IMR-90 (cell line): Measurements from ENCODE around the gene IGFBPL1. TPM values are rescaled to one million over a fixed set of nuclear protein-coding genes. Genes with fewer than 3 reads are reported as not detected.

Experiments used
- ATAC-seq: fragments of 200-7000 bp; cut with Tn5 transposase; 2 replicates; pipeline ENCODE4 v1.9.1; 2020; ENCODE audit warnings: low read depth, mild to moderate bottlenecking, moderate library complexity
- BruUV-seq: library from RNA; stranded (reverse); fragments of 400-500 nt; replicated peaks from 2 replicates; lab custom pipeline; 2021; lab: Mats Ljungman, UMichigan
- CTCF ChIA-PET: fragments of 300-600 bp; formaldehyde crosslinking; extraction: SDS; loops from one replicate; lab custom pipeline; 2021; ENCODE audit warnings: antibody characterized with exemption; lab: Yijun Ruan, JAX
- POLR2A ChIA-PET: fragments of 300-600 bp; sonication (Branson Sonifier 250); formaldehyde crosslinking; loops from one replicate; lab custom pipeline; 2022; ENCODE audit warnings: antibody characterized with exemption; ENCODE audit not compliant: unreplicated experiment; lab: Charles Lee
- DNase-seq: peaks from one replicate; pipeline ENCODE4 v3.0.0; 2013
- H2AFZ ChIP-seq: replicated peaks from 2 replicates; pipeline ENCODE3; 2013; ENCODE audit warnings: low read length, mild to moderate bottlenecking; ENCODE audit not compliant: poor library complexity
- H2AK5ac ChIP-seq: 2 replicates; pipeline ENCODE4 v1.6.1; 2013; ENCODE audit warnings: low read depth, low read length, inconsistent platforms
- H2AK9ac ChIP-seq: replicated peaks from 2 replicates; pipeline ENCODE3; 2013; ENCODE audit warnings: mild to moderate bottlenecking, low read depth, low read length, moderate library complexity; ENCODE audit not compliant: poor library complexity
- H2BK120ac ChIP-seq: 2 replicates; pipeline ENCODE4 v1.6.1; 2013; ENCODE audit warnings: low read depth, low read length, inconsistent platforms
- H2BK15ac ChIP-seq: 3 replicates; pipeline ENCODE4 v1.6.1; 2013; ENCODE audit warnings: low read depth, low read length, inconsistent platforms
- H2BK20ac ChIP-seq: 2 replicates; pipeline ENCODE4 v1.6.1; 2013; ENCODE audit warnings: low read depth, mild to moderate bottlenecking, inconsistent platforms, low read length, moderate library complexity
- H2BK5ac ChIP-seq: 2 replicates; pipeline ENCODE4 v1.6.1; 2013; ENCODE audit warnings: mild to moderate bottlenecking, low read depth, low read length, inconsistent platforms; ENCODE audit not compliant: poor library complexity, severe bottlenecking
- H3K14ac ChIP-seq: replicated peaks from 2 replicates; pipeline ENCODE4 v1.6.1; 2013; ENCODE audit warnings: low read depth, low read length, inconsistent platforms
- H3K18ac ChIP-seq: 2 replicates; pipeline ENCODE4 v1.6.1; 2013; ENCODE audit warnings: low read depth, low read length, control low read depth
- H3K23ac ChIP-seq: 2 replicates; pipeline ENCODE4 v1.6.1; 2013; ENCODE audit warnings: low read depth, low read length, inconsistent platforms
- H3K27ac ChIP-seq: 2 replicates; pipeline ENCODE4 v1.5.1; 2013; ENCODE audit warnings: mild to moderate bottlenecking, control low read depth, low read length; ENCODE audit not compliant: insufficient read depth
- H3K27me3 ChIP-seq: 2 replicates; pipeline ENCODE4 v1.6.1; 2013; ENCODE audit warnings: low read length; ENCODE audit not compliant: control insufficient read depth, insufficient read depth
- H3K36me3 ChIP-seq: 2 replicates; pipeline ENCODE4 v1.6.1; 2013; ENCODE audit warnings: low read length, mixed read lengths; ENCODE audit not compliant: control insufficient read depth, insufficient read depth
- H3K4ac ChIP-seq: 2 replicates; pipeline ENCODE4 v1.6.1; 2013; ENCODE audit warnings: low read depth, low read length, inconsistent platforms
- H3K4me1 ChIP-seq: 2 replicates; pipeline ENCODE4 v1.6.1; 2013; ENCODE audit warnings: low read length, mixed read lengths; ENCODE audit not compliant: control insufficient read depth, insufficient read depth
- H3K4me2 ChIP-seq: 2 replicates; pipeline ENCODE4 v1.6.1; 2013; ENCODE audit warnings: low read depth, mild to moderate bottlenecking, control low read depth, low read length, moderate library complexity
- H3K4me3 ChIP-seq: 2 replicates; pipeline ENCODE4 v1.5.1; 2013; ENCODE audit warnings: low read depth, mild to moderate bottlenecking, control low read depth, low read length, moderate library complexity; ENCODE audit not compliant: insufficient read depth
- H3K56ac ChIP-seq: 2 replicates; pipeline ENCODE4 v1.6.1; 2013; ENCODE audit warnings: low read length, inconsistent platforms; ENCODE audit not compliant: insufficient read depth; ENCODE audit errors: extremely low read depth
- H3K79me1 ChIP-seq, 2 experiments: 2 replicates each; pipeline ENCODE4 v1.6.1; 2013; ENCODE audit warnings: low read length in 2 of 2, inconsistent platforms in 1 of 2, low read depth in 1 of 2
- H3K9ac ChIP-seq: 2 replicates; pipeline ENCODE4 v1.6.1; 2013; ENCODE audit warnings: low read depth, low read length, control low read depth
- H3K9me1 ChIP-seq: 2 replicates; pipeline ENCODE4 v1.6.1; 2013; ENCODE audit warnings: low read length, inconsistent platforms; ENCODE audit not compliant: insufficient read depth
- H3K9me3 ChIP-seq: 2 replicates; pipeline ENCODE4 v1.6.1; 2013; ENCODE audit warnings: low read length; ENCODE audit not compliant: control insufficient read depth, insufficient read depth
- H4K20me1 ChIP-seq: 2 replicates; pipeline ENCODE4 v1.6.1; 2013; ENCODE audit warnings: low read length, inconsistent platforms; ENCODE audit not compliant: insufficient read depth
- H4K5ac ChIP-seq: 2 replicates; pipeline ENCODE4 v1.6.1; 2013; ENCODE audit warnings: mild to moderate bottlenecking, low read depth, low read length, control low read depth
- H4K8ac ChIP-seq, 2 experiments: 2 replicates each; pipeline ENCODE4 v1.6.1; 2013; ENCODE audit warnings: low read depth in 2 of 2, low read length in 2 of 2, control low read depth in 1 of 2, inconsistent platforms in 1 of 2
- H4K91ac ChIP-seq: 2 replicates; pipeline ENCODE4 v1.6.1; 2013; ENCODE audit warnings: low read depth, low read length, inconsistent platforms; ENCODE audit not compliant: insufficient read depth
- BHLHE40 ChIP-seq: fragments of 150-350 bp; IDR thresholded peaks from 2 replicates; pipeline ENCODE4 v1.6.1; 2016; ENCODE audit warnings: mild to moderate bottlenecking, low read depth, low read length
- CHD1 ChIP-seq: IDR thresholded peaks from 2 replicates; pipeline ENCODE4 v1.6.1; 2012; ENCODE audit warnings: low read depth, low read length, improper control_type of control experiment
- MXI1 ChIP-seq: IDR thresholded peaks from 2 replicates; pipeline ENCODE4 v1.6.1; 2012; ENCODE audit warnings: low read depth, mild to moderate bottlenecking, low read length, moderate library complexity, borderline replicate concordance
- RAD21 ChIP-seq: IDR thresholded peaks from 2 replicates; pipeline ENCODE4 v1.6.1; 2012; ENCODE audit warnings: low read length, improper control_type of control experiment
- RCOR1 ChIP-seq: IDR thresholded peaks from 2 replicates; pipeline ENCODE4 v1.6.1; 2012; ENCODE audit warnings: mild to moderate bottlenecking, low read length, improper control_type of control experiment; ENCODE audit not compliant: insufficient replicate concordance
- WGBS, 2 experiments: methylation state at CpG; one replicate each; pipeline versions ENCODE4 v1.1.5 to v1.1.7; 2013; ENCODE audit warnings: missing lambda C conversion rate in 2 of 2; ENCODE audit not compliant: insufficient read length in 1 of 2; ENCODE audit errors: extremely low coverage in 2 of 2; 5-methylcytosine and 5-hydroxymethylcytosine counted together
- dilution Hi-C: fragments of 300-500 bp; cut with HindIII; formaldehyde crosslinking; loops from one replicate; pipeline ENCODE4 v1.14.3; 2018; ENCODE audit warnings: low sequenced_read_pairs; ENCODE audit not compliant: unreplicated experiment
- in situ Hi-C: fragments of 300-500 bp; cut with MboI; formaldehyde crosslinking; loops from 3 replicates; pipeline ENCODE4 v1.14.3; 2019; ENCODE audit warnings: low sequenced_read_pairs, inconsistent platforms, mixed read lengths
- intact Hi-C: fragments of 100-400 bp; cut with micrococcal nuclease; formaldehyde crosslinking; loops from 2 replicates; pipeline ENCODE4 v1.10.0; 2022
- polyA plus RNA-seq, 3 experiments: library from polyadenylated mRNA; depleted of rRNA; stranded (reverse); fragments of >200 nt; gene quantifications; 2 replicates each; pipeline ENCODE4 v1.2.3, GENCODE V29; 2012; ENCODE audit warnings: low replicate concordance in 1 of 3
- total RNA-seq: library from RNA; depleted of rRNA; stranded (reverse); fragments of >200 nt; gene quantifications from 2 replicates; pipeline ENCODE4 v1.2.3, GENCODE V29; 2012
- TF ChIP-seq, protein P1 (sequence below): fragments of 150-350 bp; IDR thresholded peaks from 2 replicates; pipeline ENCODE4 v1.6.1; 2016; ENCODE audit warnings: low read depth, mild to moderate bottlenecking, low read length, moderate library complexity, borderline replicate concordance

The IGFBPL1 gene
- total and polyA plus RNA-seq, 2 of the 4 experiments (the other 2 are of a cell fraction): not detected

DNA sequence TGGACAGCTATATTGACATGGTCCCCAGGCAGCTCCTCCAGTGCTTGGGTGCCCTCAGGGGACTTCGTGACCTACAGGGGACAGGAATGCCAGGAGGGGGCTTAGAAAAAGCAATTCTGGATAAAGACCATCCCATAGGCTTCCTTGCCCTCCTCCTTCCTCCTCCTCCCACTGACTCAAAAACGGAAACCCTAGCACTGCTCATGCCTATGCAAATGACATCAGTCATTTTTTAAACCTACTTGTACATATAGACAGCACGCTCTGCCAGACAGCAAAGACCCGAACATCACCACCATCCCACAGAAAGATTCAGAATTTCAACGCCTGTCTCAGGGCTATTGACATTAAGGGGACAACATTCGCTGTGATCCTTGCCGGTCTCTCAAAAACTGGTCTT lies 11.0 kb downstream of the IGFBPL1 start:
- H3K9me1 ChIP-seq: no peaks in the 10 kb centered on the region
- no peak overlapping the region for H4K5ac ChIP-seq
- no peaks in the 10 kb centered on the region for H4K20me1 ChIP-seq
- H4K91ac ChIP-seq: no peak overlapping the region
- ChIA-PET CTCF (interaction anchor here (0.6 kb wide), 1 partner anchor 581 kb away, joined by 3 read pairs; no protein-coding TSS in a partner anchor), POLR2A (no interaction called here)
- no peaks in the 10 kb centered on the region for H3K9me3 ChIP-seq
- H3K56ac ChIP-seq: no peak overlapping the region
- no peak for TF ChIP-seq RAD21
- no peak for TF ChIP-seq MXI1
- TF ChIP-seq CHD1: no peak
- no peak for TF ChIP-seq RCOR1
- no peak for TF ChIP-seq BHLHE40
- TF ChIP-seq, protein P1, sequence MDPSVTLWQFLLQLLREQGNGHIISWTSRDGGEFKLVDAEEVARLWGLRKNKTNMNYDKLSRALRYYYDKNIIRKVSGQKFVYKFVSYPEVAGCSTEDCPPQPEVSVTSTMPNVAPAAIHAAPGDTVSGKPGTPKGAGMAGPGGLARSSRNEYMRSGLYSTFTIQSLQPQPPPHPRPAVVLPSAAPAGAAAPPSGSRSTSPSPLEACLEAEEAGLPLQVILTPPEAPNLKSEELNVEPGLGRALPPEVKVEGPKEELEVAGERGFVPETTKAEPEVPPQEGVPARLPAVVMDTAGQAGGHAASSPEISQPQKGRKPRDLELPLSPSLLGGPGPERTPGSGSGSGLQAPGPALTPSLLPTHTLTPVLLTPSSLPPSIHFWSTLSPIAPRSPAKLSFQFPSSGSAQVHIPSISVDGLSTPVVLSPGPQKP: no peak
- H3K27me3 ChIP-seq: peaks cover 70% of the 10 kb centered on the region
- H2BK15ac ChIP-seq: no peak overlapping the region
- peak overlapping the region; percentile 66 for H2AK9ac ChIP-seq
- H3K9ac ChIP-seq: no peak overlapping the region
- H2BK120ac ChIP-seq: no peak overlapping the region
- H3K4me2 ChIP-seq: no peak overlapping the region
- no peak overlapping the region for H2BK20ac ChIP-seq
- no TSS peak for BruUV-seq
- in situ Hi-C loops (no loop called here), intact Hi-C loops (no loop called here), dilution Hi-C loops (no loop called here)
- no peak overlapping the region for H3K27ac ChIP-seq
- H3K23ac ChIP-seq: no peak overlapping the region
- ATAC-seq (no peak), DNase-seq (no peak)
- H3K79me1 ChIP-seq: no peaks in the 10 kb centered on the region
- H3K4ac ChIP-seq: no peak overlapping the region
- H2AK5ac ChIP-seq: no peak overlapping the region
- H3K4me1 ChIP-seq: no peaks in the 10 kb centered on the region
- no peak overlapping the region for H3K14ac ChIP-seq
- no peak overlapping the region for H2AFZ ChIP-seq
- H2BK5ac ChIP-seq: no peak overlapping the region
- no peak overlapping the region for H3K18ac ChIP-seq
- no peak overlapping the region for H4K8ac ChIP-seq
- 58% methylated on average over 4 of the region's 7 CpGs; no CpG with 5 or more reads in 1 of the 2 experiments for WGBS, 2 experiments
- H3K36me3 ChIP-seq: no peaks in the 10 kb centered on the region
- no peak overlapping the region for H3K4me3 ChIP-seq
